Neuron (in vitro differentiated cells): ENCODE results near the gene RNF157.
"Not testable (repeated sequence)": the region's sequence is repeated elsewhere in the genome, so short reads cannot be mapped to it uniquely, and the experiment has no call there.

ENCODE experiments used
- H2AFZ ChIP-seq: one replicate; pipeline ENCODE4 v1.6.1; 2013; ENCODE audit warnings: low read depth, mild to moderate bottlenecking, inconsistent platforms, low read length, moderate library complexity
- H3K27me3 ChIP-seq: one replicate; pipeline ENCODE4 v1.6.1; 2013; ENCODE audit warnings: low read length; ENCODE audit not compliant: insufficient read depth
- H3K36me3 ChIP-seq: one replicate; pipeline ENCODE4 v1.6.1; 2013; ENCODE audit warnings: low read length; ENCODE audit not compliant: insufficient read depth
- H3K4me1 ChIP-seq: one replicate; pipeline ENCODE4 v1.6.1; 2013; ENCODE audit warnings: low read length; ENCODE audit not compliant: insufficient read depth
- H3K4me3 ChIP-seq: 2 replicates; pipeline ENCODE4 v1.5.1; 2013; ENCODE audit warnings: mild to moderate bottlenecking, low read length, moderate library complexity
- H3K9me3 ChIP-seq: one replicate; pipeline ENCODE4 v1.6.1; 2013; ENCODE audit warnings: low read length

The RNF157 gene

GRCh38 chr17:76254275-76254674 lies 14.0 kb upstream of the RNF157 start:
- peaks cover 6% of the 10 kb centered on the region for H3K4me1 ChIP-seq
- H3K27me3 ChIP-seq: no peaks in the 10 kb centered on the region
- no peaks in the 10 kb centered on the region for H3K36me3 ChIP-seq
- H3K4me3 ChIP-seq: no peak overlapping the region
- H2AFZ ChIP-seq: no peak overlapping the region
- no peaks in the 10 kb centered on the region for H3K9me3 ChIP-seq

DNA sequence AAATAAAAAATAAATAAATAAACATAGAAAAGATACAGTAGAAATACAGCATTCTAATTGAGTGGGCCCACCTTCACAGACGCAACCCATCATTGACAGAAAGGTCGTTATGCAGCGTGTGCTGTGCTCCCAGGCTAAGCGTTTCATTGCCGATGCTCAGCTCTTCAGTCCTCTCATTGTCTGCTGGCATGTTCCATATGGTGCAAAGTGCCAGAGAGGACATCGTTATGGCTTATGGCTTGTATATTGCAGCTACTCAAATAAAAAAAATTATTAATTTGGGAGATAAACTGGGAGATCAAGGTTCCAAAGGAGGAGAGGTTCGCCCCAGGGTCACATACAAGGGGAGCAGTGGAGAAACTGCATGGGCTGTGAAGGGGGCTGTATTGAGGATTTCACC lies 13.5 kb upstream of the RNF157 start:
- no peaks in the 10 kb centered on the region for H3K27me3 ChIP-seq
- no peaks in the 10 kb centered on the region for H3K36me3 ChIP-seq
- no peaks in the 10 kb centered on the region for H3K9me3 ChIP-seq
- no peak overlapping the region for H3K4me3 ChIP-seq
- H2AFZ ChIP-seq: no peak overlapping the region
- H3K4me1 ChIP-seq: peaks cover 4% of the 10 kb centered on the region

- not testable (repeated sequence) for H3K36me3 ChIP-seq, H3K9me3 ChIP-seq, H3K4me3 ChIP-seq, H2AFZ ChIP-seq, H3K27me3 ChIP-seq, H3K4me1 ChIP-seq
Measured at GRCh38 chr17:76252967-76253766, 12.9 kb upstream of the RNF157 start.

- H3K4me1 ChIP-seq: peaks cover 4% of the 10 kb centered on the region
- no peak overlapping the region for H3K4me3 ChIP-seq
- H3K36me3 ChIP-seq: no peaks in the 10 kb centered on the region
- H2AFZ ChIP-seq: no peak overlapping the region
- H3K9me3 ChIP-seq: no peaks in the 10 kb centered on the region
- no peaks in the 10 kb centered on the region for H3K27me3 ChIP-seq
Measured at GRCh38 chr17:76252040-76252954, 12.0 kb upstream of the RNF157 start.

DNA sequence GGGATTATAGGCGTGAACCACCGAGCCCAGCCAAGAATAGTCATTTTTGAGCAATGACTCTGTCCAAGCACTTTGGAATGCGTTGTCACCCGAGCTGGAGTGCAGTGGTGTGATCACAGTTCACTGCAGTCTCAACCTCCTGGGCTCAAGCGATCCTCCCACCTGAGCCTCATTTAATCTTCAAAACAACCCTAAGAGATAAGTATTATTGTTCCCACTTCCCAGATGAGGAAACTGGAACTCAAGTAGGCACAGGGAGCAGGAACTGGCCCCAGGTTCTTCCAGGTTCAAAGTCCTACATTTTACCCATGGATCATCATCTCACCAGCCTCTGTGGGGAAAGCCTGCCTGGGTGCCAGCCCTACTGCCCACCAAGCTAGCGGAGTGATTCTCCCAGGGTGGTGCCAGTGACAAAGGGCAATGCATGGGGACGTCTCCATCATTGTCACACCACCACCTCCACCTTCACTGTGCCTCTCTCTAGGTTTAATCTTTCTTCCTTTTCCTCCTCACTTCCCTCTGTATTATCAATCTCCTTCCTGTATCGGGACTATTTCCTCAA lies 11.3 kb upstream of the RNF157 start:
- H3K4me3 ChIP-seq: no peak overlapping the region
- H2AFZ ChIP-seq: no peak overlapping the region
- H3K27me3 ChIP-seq: no peaks in the 10 kb centered on the region
- H3K9me3 ChIP-seq: no peaks in the 10 kb centered on the region
- H3K4me1 ChIP-seq: peaks cover 9% of the 10 kb centered on the region
- no peaks in the 10 kb centered on the region for H3K36me3 ChIP-seq

DNA sequence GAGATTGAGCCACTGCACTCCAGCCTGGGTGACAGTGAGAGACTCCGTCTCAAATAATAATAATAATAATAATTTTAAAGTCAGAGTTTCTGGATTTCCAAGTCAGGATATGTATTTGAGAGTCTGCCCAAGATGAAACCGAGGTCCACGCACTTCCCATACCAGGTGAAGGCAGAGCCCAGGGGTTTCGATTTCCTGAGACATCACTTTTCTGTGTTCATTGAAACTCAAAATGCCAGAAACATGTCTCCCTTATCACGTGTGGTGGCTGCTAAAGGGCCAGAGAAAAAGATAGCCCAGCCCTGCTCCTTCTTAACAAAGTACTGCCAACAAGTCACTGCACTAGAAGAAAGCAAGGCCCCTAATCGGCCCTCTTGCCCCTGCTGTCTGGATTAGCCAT lies 9.8 kb upstream of the RNF157 start:
- no peaks in the 10 kb centered on the region for H3K36me3 ChIP-seq
- no peaks in the 10 kb centered on the region for H3K27me3 ChIP-seq
- H3K4me1 ChIP-seq: peaks cover 14% of the 10 kb centered on the region
- no peaks in the 10 kb centered on the region for H3K9me3 ChIP-seq
- no peak overlapping the region for H2AFZ ChIP-seq
- no peak overlapping the region for H3K4me3 ChIP-seq

GRCh38 chr17:76248013-76248782 lies 7.9 kb upstream of the RNF157 start:
- Histone ChIP-seq H3K36me3 (no peaks in the 10 kb centered on the region), H3K4me3 (no peak overlapping the region), H3K9me3 (no peaks in the 10 kb centered on the region), H3K4me1 (peaks cover 14% of the 10 kb centered on the region), H3K27me3 (no peaks in the 10 kb centered on the region), H2AFZ (no peak overlapping the region)

DNA sequence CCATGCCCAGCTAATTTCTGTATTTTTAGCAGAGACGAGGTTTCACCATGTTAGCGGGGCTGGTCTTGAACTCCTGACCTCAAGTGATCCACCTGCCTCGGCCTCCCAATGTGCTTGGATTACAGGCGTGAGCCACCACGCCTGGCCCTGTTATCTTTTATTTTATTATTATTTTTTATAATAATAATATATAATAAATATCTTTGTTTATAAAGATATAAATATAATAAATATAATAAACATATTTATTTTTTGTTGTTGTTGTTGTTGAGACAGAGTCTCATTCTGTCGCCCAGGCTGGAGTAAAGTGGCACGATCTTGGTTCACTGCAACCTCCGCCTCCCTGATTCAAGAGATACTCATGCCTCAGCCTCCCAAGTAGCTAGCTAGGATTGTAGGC lies 7.0 kb upstream of the RNF157 start:
- Histone ChIP-seq H3K4me3 (no peak overlapping the region), H3K4me1 (peaks cover 13% of the 10 kb centered on the region), H3K9me3 (no peaks in the 10 kb centered on the region), H2AFZ (no peak overlapping the region), H3K36me3 (no peaks in the 10 kb centered on the region), H3K27me3 (no peaks in the 10 kb centered on the region)

GRCh38 chr17:76246080-76247066 lies 6.1 kb upstream of the RNF157 start:
- Histone ChIP-seq H3K27me3 (no peaks in the 10 kb centered on the region), H3K9me3 (no peaks in the 10 kb centered on the region), H3K4me3 (no peak overlapping the region), H3K4me1 (peaks cover 10% of the 10 kb centered on the region), H2AFZ (no peak overlapping the region), H3K36me3 (no peaks in the 10 kb centered on the region)

- not testable (repeated sequence) for H2AFZ ChIP-seq, H3K36me3 ChIP-seq, H3K4me3 ChIP-seq, H3K9me3 ChIP-seq, H3K27me3 ChIP-seq
- H3K4me1 ChIP-seq: peaks cover 13% of the 10 kb centered on the region
Measured at GRCh38 chr17:76244721-76245120, 4.4 kb upstream of the RNF157 start.

GRCh38 chr17:76243826-76244679 lies 3.8 kb upstream of the RNF157 start:
- no peaks in the 10 kb centered on the region for H3K27me3 ChIP-seq
- H3K4me1 ChIP-seq: peaks cover 16% of the 10 kb centered on the region
- no peak overlapping the region for H3K4me3 ChIP-seq
- H3K36me3 ChIP-seq: no peaks in the 10 kb centered on the region
- H2AFZ ChIP-seq: no peak overlapping the region
- no peaks in the 10 kb centered on the region for H3K9me3 ChIP-seq
